ENCODE results near the gene SF3B6.

GRCh38 chr2:24117902-24118301, 41.8 kb upstream of the SF3B6 start:
- TF ChIP-seq CTCF (IDR thresholded peaks at IDR 0.05; ENCODE audit: extremely low read depth in 1 of 2, insufficient read depth in 1 of 2, low read depth in 1 of 2, low read length in 2 of 2) (no peak), POLR2AphosphoS5 (IDR thresholded peaks at IDR 0.05; ENCODE audit: insufficient read depth, low read depth, low read length) (no peak), JUN (IDR thresholded peaks at IDR 0.05; ENCODE audit: borderline replicate concordance, insufficient read depth, insufficient read length, low read depth) (no peak), POLR2A (IDR thresholded peaks at IDR 0.05; ENCODE audit: low read depth, low read length) (no peak), EZH2 (IDR thresholded peaks at IDR 0.05; ENCODE audit: borderline replicate concordance, low read depth, low read length, severe bottlenecking) (no peak), MAX (IDR thresholded peaks at IDR 0.05; ENCODE audit: insufficient read depth, insufficient read length) (no peak)

Measured in endothelial cell of umbilical vein (primary cell).